Glutamatergic neuron (in vitro differentiated cells): ENCODE measurements around the gene ALDH5A1. TPM values are rescaled to one million over a fixed set of nuclear protein-coding genes. Genes with fewer than 3 reads are reported as not detected.

Experiments
- DNase-seq: peaks from one replicate; pipeline ENCODE4 v3.0.0; 2022
- H3K27ac Mint-ChIP-seq: one replicate; pipeline ENCODE4 v1.8.0; 2020; ENCODE audit warnings: mild to moderate bottlenecking, mixed read lengths, inconsistent platforms; ENCODE audit not compliant: unreplicated experiment
- H3K27me3 Mint-ChIP-seq: one replicate; pipeline ENCODE4 v1.8.0; 2020; ENCODE audit warnings: mild to moderate bottlenecking, moderate library complexity, mixed read lengths, inconsistent platforms; ENCODE audit not compliant: unreplicated experiment
- H3K36me3 Mint-ChIP-seq: one replicate; pipeline ENCODE4 v1.8.0; 2020; ENCODE audit warnings: mild to moderate bottlenecking, mixed read lengths, inconsistent platforms; ENCODE audit not compliant: unreplicated experiment
- H3K4me1 Mint-ChIP-seq: one replicate; pipeline ENCODE4 v1.8.0; 2020; ENCODE audit warnings: mild to moderate bottlenecking, low read depth, mixed read lengths, inconsistent platforms; ENCODE audit not compliant: unreplicated experiment
- H3K4me3 Mint-ChIP-seq: one replicate; pipeline ENCODE4 v1.8.0; 2020; ENCODE audit warnings: mild to moderate bottlenecking, mixed read lengths, inconsistent platforms; ENCODE audit not compliant: unreplicated experiment
- H3K9me3 Mint-ChIP-seq: one replicate; pipeline ENCODE4 v1.8.0; 2020; ENCODE audit warnings: mild to moderate bottlenecking, moderate library complexity, mixed read lengths, inconsistent platforms; ENCODE audit not compliant: unreplicated experiment
- CTCF ChIP-seq: fragments of 200-600 bp; sonication (generic); IDR thresholded peaks from one replicate; pipeline ENCODE4 v1.5.0; 2021; ENCODE audit not compliant: partially characterized antibody, unreplicated experiment
- total RNA-seq: library from RNA; stranded (reverse); fragmentation: NEBNext Ultra II Directional; extraction: Animal tissue kit (Norgen Biotek cat#: 25700); gene quantifications from one replicate; pipeline ENCODE4 v1.2.1, GENCODE V29; 2021; ENCODE audit not compliant: unreplicated experiment

ALDH5A1 gene
- total RNA-seq, 1 donor from 2014 or later = 1.2 TPM

- DNase-seq = no peak
- TF ChIP-seq CTCF = no peak
- Mint-ChIP-seq H3K9me3 (no peaks in the 10 kb centered on the region), H3K27ac (no peak overlapping the region), H3K36me3 (no peaks in the 10 kb centered on the region), H3K4me3 (no peak overlapping the region), H3K27me3 (no peaks in the 10 kb centered on the region), H3K4me1 (no peaks in the 10 kb centered on the region)
Measured at GRCh38 chr6:24458134-24458533, 36.6 kb upstream of the ALDH5A1 start.

- TF ChIP-seq CTCF = no peak
Measured at GRCh38 chr6:24458941-24459340, 35.8 kb upstream of the ALDH5A1 start.

GRCh38 chr6:24460966-24461365 is 33.8 kb upstream of the ALDH5A1 start:
- no peak overlapping the region for H3K4me3 Mint-ChIP-seq
- H3K27me3 Mint-ChIP-seq = no peaks in the 10 kb centered on the region
- DNase-seq = no peak

More at GRCh38 chr6:24458941-24459340, 35.8 kb upstream of the ALDH5A1 start:
- no peak overlapping the region for H3K4me3 Mint-ChIP-seq
- DNase-seq = no peak
- H3K9me3 Mint-ChIP-seq = no peaks in the 10 kb centered on the region
- H3K27ac Mint-ChIP-seq = no peak overlapping the region
- H3K4me1 Mint-ChIP-seq = no peaks in the 10 kb centered on the region
- H3K27me3 Mint-ChIP-seq = no peaks in the 10 kb centered on the region
- H3K36me3 Mint-ChIP-seq = no peaks in the 10 kb centered on the region

GRCh38 chr6:24464253-24465038 is 30.3 kb upstream of the ALDH5A1 start:
- no peaks in the 10 kb centered on the region for H3K36me3 Mint-ChIP-seq
- H3K27ac Mint-ChIP-seq = no peak overlapping the region

More at GRCh38 chr6:24460966-24461365, 33.8 kb upstream of the ALDH5A1 start:
- Mint-ChIP-seq H3K27ac (no peak overlapping the region), H3K36me3 (no peaks in the 10 kb centered on the region), H3K9me3 (no peaks in the 10 kb centered on the region), H3K4me1 (no peaks in the 10 kb centered on the region)
- no peak for TF ChIP-seq CTCF

More at GRCh38 chr6:24464253-24465038, 30.3 kb upstream of the ALDH5A1 start:
- no peaks in the 10 kb centered on the region for H3K27me3 Mint-ChIP-seq
- TF ChIP-seq CTCF = no peak
- H3K9me3 Mint-ChIP-seq = no peaks in the 10 kb centered on the region
- no peaks in the 10 kb centered on the region for H3K4me1 Mint-ChIP-seq
- no peak overlapping the region for H3K4me3 Mint-ChIP-seq
- no peak for DNase-seq
